NCI-H1092 (cell line): ENCODE data around the gene POR.
A peak's percentile ranks its signal among the peaks of the same experiment; 100 is the strongest.
"Not testable (repeated sequence)": the region's sequence is repeated elsewhere in the genome, so short reads cannot be mapped to it uniquely, and the experiment has no call there.

Experiments used
- DNase-seq: peaks from one replicate; lab custom pipeline; 2025; lab: John Stamatoyannopoulos, UW

POR gene

DNA sequence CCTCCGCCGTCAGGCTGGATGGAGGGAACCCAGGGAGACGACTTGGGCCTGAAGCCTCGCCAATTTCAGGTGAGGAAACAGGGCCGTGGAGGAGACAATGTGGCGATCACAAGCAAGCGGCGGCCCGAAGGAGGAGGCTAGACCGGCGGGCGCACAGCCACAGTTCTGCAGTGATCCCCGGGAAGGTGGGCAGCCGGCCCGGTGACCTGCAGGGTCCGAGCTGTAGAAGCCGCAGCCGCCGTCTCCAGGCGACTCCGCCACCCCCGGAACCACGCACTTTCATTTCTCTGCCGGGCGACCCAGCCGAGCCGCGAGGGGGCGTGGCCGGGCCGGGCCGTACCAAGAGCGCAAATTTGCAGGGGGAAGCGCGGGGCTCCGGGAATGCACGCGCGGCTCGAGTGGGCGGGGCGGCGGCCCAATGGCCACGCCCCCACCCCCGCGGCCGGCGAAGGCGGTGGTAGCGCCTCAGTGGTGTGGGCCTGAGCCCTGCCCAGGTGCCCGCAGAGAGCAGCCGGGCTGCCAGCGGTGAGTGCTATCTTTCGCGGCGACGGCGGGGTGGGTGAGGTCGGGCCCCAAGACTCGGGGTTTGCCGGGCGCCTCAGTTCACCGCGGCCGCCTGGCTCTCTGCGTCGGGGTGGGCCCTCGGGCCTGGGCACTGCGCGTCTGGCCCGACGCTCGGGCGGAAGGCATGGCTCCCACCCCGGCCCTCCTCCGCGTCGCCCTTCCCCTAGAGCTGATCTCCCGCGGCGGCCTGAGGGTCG, at the start of gene POR:
POR (plus strand) TSS at position 501 of the 761 bp plus-strand sequence. CDS start 38,847 bp downstream, outside the sequence.
- peak; percentile 90 for DNase-seq

DNA sequence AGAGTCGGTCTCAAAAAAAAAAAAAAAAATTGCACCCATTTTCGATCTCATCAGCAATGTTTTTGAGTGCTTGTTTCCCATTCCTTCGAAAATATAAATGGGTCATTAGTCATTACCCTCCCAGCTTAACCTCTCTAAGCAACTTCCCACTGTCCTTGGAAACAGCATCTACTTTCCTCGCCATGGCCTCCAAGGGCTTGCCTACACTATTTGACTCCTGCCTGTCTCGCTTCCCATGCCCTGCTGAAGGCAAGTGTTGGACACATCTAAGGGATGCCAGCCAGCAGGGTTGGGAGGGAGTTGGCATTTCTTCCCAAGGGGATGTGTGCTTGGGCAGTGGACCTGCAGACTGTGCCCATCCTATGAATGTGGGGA, 48.9 kb upstream of the POR start:
- no peak for DNase-seq

DNA sequence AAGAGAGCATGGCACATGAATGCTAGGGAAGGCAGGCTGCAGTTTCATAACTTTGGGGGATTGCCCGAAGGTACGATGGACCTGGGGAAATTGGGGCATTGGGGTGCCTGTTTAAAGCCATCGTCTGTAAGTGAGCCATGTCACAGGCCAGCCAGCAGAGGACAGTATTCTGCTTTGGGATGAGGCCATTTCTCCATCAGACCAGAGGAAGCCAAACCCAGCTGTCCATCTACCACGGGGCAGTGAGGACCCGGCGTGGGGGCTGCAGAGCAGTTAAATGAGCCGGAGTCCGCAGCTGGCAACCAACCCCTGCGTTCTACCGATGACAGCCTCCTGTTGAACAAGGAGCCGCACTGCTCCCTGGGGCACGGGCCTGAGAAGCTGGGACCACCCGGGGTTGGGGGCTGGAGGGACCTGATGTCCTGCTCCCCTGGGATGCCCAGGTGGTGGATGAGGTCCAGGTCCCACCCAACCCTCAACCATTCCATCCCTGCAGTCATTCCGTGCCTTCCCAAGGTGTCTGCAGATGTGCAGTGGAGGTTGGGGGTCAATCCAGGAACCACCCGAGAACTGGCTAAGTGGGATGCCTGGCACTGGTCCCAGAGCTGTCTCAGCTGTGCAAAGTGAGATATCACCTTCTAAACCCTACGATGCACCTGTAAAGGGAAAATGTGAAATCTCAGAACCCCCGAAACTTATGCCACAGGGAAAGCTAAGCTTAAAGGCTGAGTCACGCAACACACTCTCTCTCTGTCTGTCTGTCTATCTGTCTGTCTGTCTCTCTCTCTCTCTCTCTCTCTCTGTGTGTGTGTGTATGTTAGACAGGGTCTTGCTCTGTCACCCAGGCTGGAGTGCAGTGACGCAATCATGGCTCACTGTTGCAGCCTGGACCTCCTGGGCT, 48.2 kb upstream of the POR start:
- DNase-seq, result peak; percentile 60

DNA sequence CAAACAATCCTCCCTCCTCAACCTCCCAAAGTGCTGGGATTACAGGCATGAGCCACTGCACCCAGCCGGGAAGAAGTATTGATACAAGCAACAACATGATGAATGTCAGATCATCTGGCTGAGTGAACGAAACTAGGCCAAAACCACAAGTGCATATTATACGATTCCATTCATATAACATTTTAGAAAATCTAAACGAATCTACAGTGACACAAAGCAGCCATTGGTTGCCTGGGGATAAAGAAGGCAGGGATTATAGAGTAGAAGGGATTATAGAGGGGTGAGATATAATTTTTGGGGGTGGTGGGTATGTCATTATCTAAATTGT, 47.6 kb upstream of the POR start:
- DNase-seq, result no peak

DNA sequence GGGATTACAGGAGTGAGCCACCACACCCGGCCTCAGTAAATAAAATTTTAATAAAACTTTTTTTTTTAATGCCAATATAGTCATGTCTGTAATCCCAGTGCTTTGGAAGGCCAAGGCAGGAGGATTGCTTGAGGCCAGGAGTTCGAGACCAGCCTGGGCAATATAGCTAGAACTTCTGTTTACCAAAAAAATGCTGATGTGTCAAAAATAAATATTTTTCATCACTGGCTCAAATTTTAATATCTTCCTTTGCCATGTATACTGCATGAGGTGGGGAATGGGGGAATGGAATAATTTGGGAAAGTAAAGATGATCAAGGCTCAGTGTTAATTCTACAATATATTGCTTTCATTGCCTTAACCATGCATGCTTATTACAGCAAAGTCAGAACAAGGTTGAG, 46.8 kb upstream of the POR start:
- no peak for DNase-seq

DNA sequence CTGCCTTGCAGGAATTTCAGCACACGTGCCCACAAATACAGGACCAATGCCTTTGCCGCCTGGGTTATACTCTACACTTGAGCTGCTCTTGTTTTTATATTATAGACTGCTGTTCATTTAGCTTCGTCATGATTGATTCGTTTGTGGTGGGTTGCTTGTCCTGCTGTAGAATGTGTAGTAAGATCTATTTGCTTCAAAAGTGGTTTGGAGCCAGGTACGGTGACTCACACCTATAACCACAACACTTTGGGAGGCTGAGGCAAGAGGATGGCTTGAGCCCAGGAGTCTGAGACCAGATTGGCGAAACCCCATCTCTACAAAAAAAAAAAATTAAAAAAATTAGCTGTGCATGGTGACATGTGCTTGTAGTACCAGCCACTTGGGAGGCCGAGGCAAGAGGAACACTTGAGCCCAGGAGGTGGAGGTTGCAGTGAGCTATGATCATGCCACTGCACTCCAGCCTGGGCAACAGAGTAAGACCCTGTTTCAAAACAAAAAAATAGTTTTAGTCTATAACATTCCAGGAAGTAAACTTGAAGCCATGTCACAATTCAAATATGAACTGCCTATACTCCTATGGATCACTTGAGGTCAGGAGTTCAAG, 45.1 kb upstream of the POR start:
- DNase-seq, result no peak

DNA sequence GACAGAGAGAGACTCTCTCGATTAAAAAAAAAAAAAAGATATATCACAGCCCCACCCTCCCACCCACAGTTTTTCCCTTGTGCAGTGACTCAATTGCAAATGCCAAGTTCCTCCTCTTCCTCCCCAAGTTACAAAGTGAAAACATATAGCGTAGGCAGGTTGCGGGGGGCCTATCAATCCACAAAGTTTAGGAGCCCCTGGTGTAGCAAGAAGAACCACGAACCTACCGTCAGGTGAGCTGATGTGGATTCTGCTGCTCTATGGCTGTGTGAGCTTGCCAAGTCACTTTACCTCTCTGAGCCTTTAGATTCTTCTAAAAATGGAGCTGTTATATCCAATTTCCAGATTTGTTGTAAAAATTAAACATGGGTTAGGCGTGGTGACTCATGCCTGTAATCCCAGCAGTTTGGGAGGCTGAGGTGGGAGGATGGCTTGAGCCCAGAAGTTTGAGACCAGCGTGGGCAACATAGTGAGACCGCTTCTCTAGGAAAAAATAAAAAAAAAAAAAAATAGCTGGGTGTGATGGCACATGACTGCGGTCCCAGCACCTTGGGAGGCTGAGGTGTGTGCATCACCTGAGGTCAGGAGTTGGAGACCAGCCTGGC, 44.3 kb upstream of the POR start:
- no peak for DNase-seq

DNA sequence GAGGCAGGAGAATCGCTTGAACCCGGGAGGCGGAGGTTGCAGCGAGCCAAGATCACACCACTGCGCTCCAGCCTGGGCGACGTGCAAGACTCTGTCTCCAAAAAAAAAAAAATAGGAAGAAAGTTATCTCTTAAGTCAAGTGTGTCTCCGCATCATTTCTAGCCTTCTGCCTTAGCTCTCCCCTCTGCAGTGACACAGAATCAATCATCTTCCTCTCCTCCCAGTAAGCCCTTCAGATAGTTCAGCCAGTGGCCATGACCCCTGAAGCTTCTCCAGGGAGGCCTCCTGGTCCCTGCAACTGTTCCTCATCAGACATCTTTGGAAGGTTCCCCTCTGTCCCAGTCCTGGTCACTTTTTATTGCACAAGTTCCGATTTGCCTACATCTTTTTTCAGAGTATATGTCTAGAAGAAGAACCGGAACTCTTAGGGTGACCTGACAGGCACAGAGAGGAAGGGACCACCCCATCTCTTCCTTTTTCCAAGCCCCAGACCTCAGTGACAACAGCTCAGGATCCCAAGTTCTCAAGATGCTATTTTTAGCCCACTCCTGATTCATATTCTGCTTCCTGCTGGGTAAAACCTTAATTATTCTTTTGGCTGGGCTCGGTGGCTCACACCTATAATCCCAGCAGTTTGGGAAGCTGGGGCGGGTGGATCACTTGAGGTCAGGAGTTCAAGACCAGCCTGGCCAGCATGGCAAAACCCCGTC, 42.7 kb upstream of the POR start:
- no peak for DNase-seq

DNA sequence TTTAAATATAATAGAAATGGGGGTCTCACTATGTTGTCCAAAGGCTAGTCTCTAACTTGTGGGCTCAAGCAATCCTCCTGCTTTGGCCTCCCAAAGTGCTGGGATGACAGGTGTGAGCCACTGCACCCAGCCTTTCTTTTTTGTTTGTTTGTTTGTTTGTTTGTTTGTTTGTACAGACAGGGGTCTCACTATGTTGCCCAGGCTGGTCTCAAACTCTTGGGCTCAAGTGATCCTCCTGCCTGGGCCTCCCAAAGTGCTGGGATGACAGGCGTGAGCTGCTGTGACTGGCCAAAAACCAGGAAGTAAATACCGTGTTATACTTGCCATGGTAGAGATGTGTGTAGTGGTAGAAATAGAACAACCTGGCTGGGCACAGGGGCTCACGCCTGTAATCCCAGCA, 40.8 kb upstream of the POR start:
- DNase-seq, result not testable (repeated sequence)

DNA sequence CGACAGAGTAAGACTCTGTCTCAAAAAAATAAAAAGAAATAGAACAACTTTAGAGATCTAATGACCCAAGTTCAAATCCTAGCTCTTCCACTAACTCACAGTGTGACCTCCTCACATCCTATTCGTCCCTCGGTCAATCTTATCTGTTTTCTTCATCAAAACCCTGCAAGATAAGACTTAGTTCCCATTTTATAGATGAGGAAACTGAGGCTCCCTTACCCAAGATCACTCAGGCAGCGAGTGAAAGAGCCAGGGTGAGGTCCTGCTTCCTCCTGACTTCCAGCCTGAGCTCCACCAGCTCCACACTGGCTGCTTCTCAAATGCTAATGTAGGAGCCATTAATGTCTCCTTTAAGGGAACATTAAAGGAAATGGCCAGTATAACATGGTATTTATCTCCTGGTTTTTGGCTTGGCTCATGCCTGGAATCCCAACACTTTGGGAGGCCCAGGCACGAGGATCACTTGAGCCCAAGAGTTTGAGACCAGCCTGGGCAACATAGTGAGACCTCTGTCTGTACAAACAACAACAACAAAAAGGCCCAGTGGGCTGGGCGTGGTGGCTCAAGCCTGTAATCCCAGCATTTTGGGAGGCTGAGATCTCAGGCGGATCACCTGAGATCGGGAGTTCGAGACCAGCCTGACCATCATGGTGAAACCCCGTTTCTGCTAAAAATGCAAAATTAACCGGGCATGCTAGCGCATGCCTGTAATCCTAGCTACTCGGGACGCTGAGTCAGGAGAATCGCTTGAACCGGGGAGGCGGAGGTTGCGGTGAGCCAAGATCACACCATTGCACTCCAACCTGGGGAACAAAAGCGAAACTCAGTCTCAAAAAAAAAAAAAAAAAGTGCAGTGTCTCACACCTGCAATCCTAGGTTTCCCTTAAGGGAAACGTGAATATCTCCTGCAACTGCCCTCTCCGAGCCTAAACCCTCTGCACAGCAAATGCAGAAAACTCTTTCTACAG, 39.6 kb upstream of the POR start:
- no peak for DNase-seq

DNA sequence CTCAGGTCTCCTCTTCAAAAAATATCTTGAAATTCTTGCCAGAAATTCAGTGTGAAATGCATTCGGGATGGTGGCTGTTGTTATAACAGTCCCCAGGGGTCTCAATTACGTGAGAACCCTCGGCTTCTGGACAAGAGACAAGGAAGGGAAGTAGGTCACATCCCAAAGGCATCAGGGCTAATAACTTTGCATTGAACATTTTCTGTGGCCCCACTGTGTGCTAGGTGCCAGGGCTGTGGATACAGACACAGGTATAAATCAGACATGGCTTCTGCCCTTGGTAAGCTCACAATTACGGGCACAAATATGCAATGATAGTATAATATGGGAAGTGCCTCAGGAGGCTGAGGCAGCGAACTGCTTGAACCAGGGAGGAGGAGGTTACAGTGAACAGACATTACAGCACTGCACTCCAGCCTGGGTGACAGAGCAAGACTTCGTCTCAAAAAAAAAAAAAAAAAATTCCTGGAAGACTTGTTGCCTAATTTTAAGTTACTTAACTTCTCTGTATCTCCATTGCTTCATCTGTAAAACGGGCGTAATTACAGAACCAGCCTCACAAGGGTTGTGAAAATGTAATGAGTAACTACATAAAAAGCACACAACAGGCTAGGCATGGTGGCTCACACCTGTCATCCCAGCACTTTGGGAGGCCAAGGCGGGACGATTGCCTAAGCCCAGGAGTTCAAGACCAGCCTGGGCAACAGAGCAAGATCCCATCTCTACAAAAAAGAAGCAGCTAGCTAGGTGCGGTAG, 38.7 kb upstream of the POR start:
- DNase-seq, result no peak

DNA sequence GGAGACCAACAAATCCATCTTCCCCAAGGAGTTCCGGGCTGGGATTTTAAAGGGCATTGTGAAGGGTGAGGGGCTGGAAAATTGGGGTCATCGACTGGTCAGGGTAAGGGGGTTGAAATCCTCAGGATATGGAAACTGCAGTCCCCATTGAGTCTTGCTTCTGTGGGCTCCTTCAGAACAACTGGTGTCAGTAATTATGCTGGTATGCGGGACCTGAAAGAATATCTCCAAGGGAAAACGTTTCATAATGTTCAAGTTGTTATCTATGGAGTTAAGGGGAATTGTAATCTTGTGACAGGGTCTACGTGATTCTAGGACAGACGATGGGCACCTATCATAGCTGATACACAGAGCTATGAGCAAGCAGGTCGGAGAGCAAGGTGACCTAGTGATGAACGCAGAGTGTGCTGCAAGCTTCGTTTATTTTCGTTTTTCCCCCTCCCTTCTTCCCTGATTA, 36.6 kb upstream of the POR start:
- DNase-seq, result no peak

DNA sequence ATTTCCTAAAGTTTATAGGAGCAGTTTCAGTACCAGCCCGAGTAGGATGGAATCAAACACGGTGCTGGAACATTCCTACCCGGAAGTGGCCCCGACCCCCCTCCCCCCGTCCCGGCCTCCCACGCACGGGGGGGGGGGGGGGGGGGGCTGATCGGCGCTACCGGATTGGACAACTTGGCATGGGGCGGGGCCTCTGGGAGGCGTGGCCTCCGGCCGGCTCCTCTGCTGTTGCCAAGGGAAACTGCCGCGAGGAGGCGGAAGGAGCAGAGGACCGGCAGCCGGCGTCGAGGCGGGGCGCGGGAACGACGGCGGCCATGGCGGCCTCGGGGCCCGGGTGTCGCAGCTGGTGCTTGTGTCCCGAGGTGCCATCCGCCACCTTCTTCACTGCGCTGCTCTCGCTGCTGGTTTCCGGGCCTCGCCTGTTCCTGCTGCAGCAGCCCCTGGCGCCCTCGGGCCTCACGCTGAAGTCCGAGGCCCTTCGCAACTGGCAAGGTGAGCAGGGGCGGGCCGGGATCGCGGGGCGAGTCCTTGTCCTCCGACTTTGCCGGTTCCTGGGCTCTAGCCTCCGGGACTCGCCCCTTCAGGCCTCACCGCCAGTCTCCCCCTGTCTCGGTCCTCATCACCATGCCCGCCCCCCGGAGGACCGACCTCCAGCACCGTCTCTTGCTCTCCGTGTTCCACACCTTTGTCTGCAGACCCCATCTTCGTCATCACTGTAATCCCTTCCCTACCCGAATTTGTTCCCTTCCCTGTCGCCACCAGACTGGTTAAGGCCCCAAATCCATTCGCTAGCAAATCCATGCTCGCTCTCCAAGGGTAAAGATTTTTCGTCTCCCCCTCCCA, 36.0 kb upstream of the POR start, which contains the start of gene RHBDD2:
RHBDD2 (plus strand) TSS at position 266 of the 843 bp plus-strand sequence; CDS start at position 315, 49 bp downstream.
- peak; percentile 93 for DNase-seq

DNA sequence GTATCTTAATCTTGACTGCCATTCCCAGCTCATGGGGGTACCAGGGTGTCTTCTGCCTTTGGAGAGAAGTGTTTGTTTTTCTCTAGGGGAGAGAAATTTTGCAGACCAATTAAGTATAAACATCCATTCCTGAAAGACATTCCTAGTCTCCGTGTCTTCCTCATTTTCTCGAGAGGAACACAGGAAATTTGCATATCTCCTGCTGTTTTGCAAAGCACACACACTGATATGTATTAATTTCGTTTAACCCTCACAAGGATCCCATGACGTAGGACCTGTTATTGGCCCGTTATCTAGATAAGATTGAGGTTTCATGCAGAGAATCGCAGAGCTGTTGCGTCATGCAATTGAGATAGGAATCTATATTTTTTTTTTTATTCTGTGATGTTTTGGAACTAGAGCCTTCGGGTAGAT, 35.2 kb upstream of the POR start:
- DNase-seq, result no peak

DNA sequence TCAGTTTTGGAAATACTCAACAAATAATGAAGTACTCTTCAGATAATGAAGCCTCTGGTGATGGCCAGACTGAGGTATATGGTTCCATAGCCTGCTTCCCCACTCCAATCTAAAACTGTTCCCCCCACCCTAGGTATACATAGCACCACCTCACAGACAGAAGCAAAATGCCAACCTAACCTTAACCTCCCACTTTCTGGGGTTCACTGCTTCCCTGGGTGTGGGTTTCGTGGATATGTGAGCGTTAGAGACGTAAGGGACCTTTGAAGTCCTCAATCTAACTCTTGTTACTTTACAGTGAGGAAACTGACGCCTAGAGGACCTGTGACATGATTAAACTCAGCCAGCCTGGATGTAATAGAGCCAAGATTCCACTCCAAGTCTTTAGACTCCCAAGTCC, 34.7 kb upstream of the POR start:
- no peak for DNase-seq

DNA sequence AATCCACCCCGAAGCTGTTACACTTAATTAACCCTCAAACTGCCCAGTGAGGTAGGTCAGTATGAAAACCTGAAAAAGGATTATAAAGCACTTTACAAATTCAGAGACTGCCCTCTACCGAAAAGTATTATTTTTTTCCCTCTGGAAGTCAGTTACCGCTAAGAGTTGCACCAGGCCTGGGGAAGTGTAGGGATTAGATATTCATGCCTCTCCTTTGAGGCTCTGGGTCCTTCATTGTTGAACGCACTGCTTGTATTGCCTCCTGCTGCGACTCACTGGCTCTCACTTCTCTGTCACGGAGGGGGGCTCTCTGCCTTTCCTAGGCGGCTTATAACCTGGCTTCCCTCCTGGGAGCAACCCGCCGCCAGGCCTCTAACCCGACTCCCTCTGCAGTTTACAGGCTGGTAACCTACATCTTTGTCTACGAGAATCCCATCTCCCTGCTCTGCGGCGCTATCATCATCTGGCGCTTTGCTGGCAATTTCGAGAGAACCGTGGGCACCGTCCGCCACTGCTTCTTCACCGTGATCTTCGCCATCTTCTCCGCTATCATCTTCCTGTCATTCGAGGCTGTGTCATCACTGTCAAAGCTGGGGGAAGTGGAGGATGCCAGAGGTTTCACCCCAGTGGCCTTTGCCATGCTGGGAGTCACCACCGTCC, 33.4 kb upstream of the POR start:
- no peak for DNase-seq

DNA sequence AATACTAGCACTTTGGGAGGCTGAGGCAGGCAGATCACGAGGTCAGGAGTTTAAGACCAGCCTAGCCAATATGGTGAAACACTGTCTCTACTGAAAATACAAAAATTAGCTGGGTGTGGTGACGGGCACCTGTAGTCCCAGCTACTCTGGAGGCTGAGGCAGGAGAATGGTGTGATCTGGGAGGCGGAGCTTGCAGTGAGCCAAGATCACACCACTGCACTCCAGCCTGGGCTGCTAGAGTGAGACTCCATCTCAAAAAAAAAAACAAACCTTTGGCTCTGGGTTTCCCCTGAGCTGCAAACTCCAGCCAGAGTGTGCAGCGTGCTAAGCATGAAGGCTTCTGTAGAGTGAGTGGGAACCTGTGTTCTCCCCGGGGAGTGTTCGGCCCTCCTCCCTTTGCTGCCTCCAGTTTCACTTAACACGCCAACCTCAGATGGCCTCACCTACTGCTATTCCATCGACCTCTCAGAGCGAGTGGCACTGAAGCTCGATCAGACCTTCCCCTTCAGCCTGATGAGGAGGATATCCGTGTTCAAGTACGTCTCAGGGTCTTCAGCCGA, 31.6 kb upstream of the POR start:
- DNase-seq, result not testable (repeated sequence)

DNA sequence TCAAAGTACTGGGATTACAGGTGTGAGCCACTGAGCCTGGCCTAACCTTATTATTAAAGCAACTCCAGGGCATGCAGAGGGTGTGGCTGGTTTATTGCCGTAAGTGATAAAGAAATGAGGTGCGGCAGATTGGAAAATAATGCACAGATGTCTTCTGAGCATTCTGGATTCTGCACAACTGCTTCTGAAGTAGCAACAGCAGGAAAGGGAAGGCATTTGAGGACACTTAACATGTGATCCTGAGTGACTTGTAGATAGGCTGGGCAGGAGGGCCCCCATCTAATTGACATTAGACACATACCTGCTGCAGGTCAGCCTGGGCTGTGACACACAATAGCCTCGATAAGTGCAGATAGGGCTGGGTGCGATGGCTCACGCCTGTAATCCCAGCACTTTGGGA, 30.5 kb upstream of the POR start:
- no peak for DNase-seq
